ENCODE data around the gene TAF11L2. TPM values are rescaled to one million over a fixed set of nuclear protein-coding genes. Genes with fewer than 3 reads are reported as not detected.
A peak's percentile ranks its signal among the peaks of the same experiment; 100 is the strongest.
"Not testable (repeated sequence)": the region's sequence is repeated elsewhere in the genome, so short reads cannot be mapped to it uniquely, and the experiment has no call there.

Gene TAF11L2
- total and polyA plus RNA-seq, 11 donors = not detected

GRCh38 chr5:17481378-17481777 lies 16.7 kb upstream of the TAF11L2 start:
- no peak for DNase-seq
- Histone ChIP-seq H3K4me3 (no peak overlapping the region), H3K27me3 (no peaks in the 10 kb centered on the region), H3K27ac (no peak overlapping the region), H3K4me1 (no peaks in the 10 kb centered on the region), H3K9me3 (no peaks in the 10 kb centered on the region), H3K36me3 (no peaks in the 10 kb centered on the region)
- 66 to 80% (median 69%) methylated on average over 4 of the region's 4 CpGs for WGBS, 4 donors
- intact Hi-C loops (cut with DNase I) = no loop called here
- no peak for ATAC-seq
- TF ChIP-seq CTCF (IDR thresholded peaks at IDR 0.05) = no peak
- no peak for TF ChIP-seq POLR2A (IDR thresholded peaks at IDR 0.05)

- 60 to 68% (median 63%) methylated on average over 2 of the region's 2 CpGs for WGBS, 4 donors
- TF ChIP-seq CTCF (IDR thresholded peaks at IDR 0.05) = no peak
- TF ChIP-seq POLR2A (IDR thresholded peaks at IDR 0.05) = no peak
- Histone ChIP-seq H3K4me3 (no peak overlapping the region), H3K9me3 (no peaks in the 10 kb centered on the region), H3K27ac (no peak overlapping the region), H3K27me3 (no peaks in the 10 kb centered on the region), H3K4me1 (no peaks in the 10 kb centered on the region), H3K36me3 (no peaks in the 10 kb centered on the region)
- intact Hi-C loops (cut with DNase I) = no loop called here
- DNase-seq = no peak
- no peak for ATAC-seq
Measured at GRCh38 chr5:17482790-17483189, 15.2 kb upstream of the TAF11L2 start.

DNA sequence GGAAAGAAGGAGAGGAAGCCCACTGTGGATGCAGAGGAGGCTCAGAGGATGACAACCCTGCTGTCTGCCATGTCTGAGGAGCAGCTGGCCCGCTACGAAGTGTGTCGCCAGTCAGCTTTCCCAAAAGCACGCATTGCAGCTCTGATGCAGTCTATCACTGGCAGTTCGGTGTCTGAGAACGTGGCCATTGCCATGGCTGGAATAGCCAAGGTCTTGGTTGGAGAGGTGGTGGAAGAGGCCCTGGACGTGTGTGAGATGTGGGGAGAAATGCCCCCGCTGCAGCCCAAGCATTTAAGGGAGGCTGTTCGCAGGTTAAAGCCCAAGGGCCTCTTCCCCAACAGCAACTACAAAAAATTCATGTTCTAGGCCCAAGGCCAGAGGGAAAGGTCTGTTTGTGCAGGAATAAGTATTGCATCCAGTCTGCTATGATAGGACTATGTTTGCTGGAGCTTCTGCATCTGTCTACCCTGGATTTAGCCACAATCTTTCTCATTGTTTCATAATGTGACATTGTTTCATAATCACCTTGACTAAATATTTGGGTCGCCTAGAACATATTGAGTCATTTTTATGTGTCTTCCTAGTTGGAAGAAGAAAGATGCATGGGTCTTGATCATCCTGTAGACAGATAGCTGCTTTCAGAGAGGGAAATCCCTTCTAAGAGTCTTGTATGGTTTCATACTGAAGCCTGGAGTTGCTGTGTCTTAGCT lies 11.4 kb upstream of the TAF11L2 start:
- H3K27ac ChIP-seq; intact Hi-C loops (cut with DNase I); H3K9me3 ChIP-seq; H3K4me3 ChIP-seq; H3K36me3 ChIP-seq; ATAC-seq; H3K4me1 ChIP-seq; DNase-seq; H3K27me3 ChIP-seq: not testable (repeated sequence)
- 82 to 88% (median 84%) methylated on average over 10 of the region's 10 CpGs for WGBS, 4 donors

GRCh38 chr5:17487174-17487512 lies 10.9 kb upstream of the TAF11L2 start:
- TF ChIP-seq POLR2A (IDR thresholded peaks at IDR 0.05) (no peak), CTCF (IDR thresholded peaks at IDR 0.05) (no peak)
- intact Hi-C loops (cut with DNase I) = no loop called here
- ATAC-seq (no peak), DNase-seq (no peak)
- H3K27me3 ChIP-seq = no peaks in the 10 kb centered on the region
- H3K36me3 ChIP-seq = no peaks in the 10 kb centered on the region
- no peaks in the 10 kb centered on the region for H3K4me1 ChIP-seq
- no peaks in the 10 kb centered on the region for H3K9me3 ChIP-seq
- 83 to 94% (median 91%) methylated on average over 1 of the region's 1 CpG for WGBS, 4 donors
- H3K27ac ChIP-seq = no peak overlapping the region
- no peak overlapping the region for H3K4me3 ChIP-seq

GRCh38 chr5:17491257-17491656 lies 6.8 kb upstream of the TAF11L2 start:
- not testable (repeated sequence) for H3K4me1 ChIP-seq
- 91 to 98% (median 95%) methylated on average over 14 to 23 of the region's 23 CpGs for whole genome bisulfite sequencing, 4 donors

More at GRCh38 chr5:17491257-17491656, 6.8 kb upstream of the TAF11L2 start:
- H3K27me3 ChIP-seq; intact Hi-C loops (cut with DNase I); DNase-seq; H3K36me3 ChIP-seq; H3K4me3 ChIP-seq; H3K9me3 ChIP-seq; H3K27ac ChIP-seq: not testable (repeated sequence)
- ATAC-seq = peak in 1 of 4 donors; percentile 24
